Measurements from ENCODE around the gene AGR3.

DNA sequence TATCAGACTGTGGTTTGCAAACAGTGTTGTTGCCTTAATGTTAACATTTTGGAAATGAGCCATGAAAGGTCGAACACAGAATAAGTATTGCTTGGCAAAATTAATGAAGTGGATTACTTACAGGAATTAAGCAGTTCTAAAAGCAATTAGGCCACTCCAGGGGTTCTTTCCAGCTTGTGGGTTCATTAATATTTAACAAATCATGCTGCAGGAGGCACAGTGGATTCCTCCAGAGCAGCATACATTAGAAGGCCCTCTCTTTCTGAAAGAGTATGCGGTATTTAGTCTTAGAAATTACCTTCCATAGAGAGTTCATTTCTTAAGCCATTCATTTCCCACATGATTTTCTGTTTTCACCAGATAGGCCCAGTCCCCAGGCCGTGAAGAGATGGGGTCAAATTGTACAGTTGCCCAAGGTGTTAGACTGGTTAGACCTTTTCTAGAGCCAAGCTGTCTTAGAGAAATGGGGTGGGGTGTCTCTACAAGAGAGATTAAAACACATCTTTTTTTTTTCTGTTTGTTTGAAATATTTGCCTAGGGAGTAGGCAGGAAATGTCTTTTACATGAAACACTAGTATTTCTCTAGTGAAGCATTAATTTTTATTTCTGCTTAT lies 40.0 kb upstream of the AGR3 start:
- TF ChIP-seq, protein P1, sequence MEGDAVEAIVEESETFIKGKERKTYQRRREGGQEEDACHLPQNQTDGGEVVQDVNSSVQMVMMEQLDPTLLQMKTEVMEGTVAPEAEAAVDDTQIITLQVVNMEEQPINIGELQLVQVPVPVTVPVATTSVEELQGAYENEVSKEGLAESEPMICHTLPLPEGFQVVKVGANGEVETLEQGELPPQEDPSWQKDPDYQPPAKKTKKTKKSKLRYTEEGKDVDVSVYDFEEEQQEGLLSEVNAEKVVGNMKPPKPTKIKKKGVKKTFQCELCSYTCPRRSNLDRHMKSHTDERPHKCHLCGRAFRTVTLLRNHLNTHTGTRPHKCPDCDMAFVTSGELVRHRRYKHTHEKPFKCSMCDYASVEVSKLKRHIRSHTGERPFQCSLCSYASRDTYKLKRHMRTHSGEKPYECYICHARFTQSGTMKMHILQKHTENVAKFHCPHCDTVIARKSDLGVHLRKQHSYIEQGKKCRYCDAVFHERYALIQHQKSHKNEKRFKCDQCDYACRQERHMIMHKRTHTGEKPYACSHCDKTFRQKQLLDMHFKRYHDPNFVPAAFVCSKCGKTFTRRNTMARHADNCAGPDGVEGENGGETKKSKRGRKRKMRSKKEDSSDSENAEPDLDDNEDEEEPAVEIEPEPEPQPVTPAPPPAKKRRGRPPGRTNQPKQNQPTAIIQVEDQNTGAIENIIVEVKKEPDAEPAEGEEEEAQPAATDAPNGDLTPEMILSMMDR (IDR thresholded peaks at IDR 0.05 in 8 of 11, conservative IDR thresholded peaks at IDR 0.05 in 3 of 11): no peak
- TF ChIP-seq POLR2A (IDR thresholded peaks at IDR 0.05): no peak

Measured in spleen (tissue), 7 donors.